ENCODE data around the gene SLC25A21.

The SLC25A21 gene

DNA sequence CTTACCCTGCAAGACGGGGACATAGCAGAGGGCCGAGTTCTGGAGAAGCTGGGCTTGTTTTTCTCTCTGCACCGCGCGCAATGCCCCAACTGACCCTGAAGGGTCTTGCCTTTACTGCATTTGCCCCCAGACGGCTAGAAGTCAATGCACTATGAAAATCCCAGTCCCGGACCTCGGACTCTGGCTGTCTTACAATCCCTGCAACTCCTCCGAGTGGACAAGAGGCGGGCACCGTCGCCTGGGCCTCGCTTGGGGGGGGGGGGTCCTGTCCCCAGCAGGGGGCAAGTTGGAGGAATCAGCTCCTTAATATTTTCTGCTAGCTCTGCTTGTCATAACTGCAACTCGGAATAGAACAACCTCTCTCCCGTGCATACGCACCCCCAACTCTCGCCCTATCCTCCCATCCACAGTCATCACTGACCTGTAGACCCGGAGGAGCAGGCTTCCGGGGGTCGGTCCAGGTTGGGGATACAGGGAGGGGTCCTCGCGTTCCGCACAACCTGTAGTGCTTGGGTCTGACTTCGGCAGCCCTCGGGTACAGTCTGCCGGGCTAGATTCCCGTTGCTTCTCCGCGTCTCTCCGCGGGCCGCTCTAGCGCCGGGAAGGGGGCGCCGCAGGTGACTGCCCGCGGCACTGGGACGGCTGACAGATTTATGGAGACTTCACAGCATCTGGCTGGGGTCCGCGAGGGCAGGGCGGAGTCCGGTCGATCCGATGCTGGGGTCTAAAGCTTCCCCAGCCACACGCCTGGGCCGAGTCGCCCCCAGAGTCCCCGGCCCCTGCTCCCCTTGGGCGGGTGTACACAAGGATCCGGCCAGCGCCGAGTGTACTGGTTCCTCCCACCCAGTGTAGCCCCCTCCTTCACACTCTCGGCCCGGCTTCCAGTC lies 514.0 kb downstream of the SLC25A21 start:
- no peak for DNase-seq

DNA sequence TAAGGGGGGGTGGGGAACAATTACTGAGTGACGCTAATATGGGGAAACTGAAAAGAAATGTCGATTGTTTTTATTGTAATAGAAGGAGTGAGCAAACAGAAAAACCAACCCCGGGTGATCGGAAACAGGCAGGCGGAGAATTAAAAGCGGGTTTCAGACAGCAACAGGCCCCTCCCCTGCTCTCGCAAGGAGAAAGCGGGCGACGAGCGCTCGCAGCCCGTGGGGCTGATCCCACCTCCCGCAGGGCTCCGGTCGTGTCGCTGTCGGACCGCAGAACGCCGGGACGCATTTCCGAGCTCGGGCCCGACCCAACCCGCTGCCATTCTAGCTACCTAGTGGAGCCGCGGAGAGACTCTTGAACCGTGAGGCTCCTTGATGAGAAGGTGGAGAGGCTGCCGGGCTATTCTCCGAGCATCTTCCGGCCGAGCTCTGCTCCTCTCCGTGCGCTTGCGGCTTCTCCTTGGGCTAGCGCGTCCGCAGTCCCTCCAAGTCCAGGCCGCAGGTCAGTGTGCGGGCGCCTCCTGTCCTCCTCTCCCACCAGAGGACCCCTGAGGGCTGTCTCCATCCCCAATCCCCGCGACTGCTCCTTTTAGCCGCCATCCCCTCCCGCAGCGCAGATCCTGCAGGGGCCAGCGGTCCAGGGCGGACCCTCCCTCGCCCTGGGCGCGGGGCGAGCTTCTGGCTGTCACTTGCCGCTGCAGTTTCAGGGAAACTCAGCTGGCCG lies 514.8 kb downstream of the SLC25A21 start:
- no peak for DNase-seq

DNA sequence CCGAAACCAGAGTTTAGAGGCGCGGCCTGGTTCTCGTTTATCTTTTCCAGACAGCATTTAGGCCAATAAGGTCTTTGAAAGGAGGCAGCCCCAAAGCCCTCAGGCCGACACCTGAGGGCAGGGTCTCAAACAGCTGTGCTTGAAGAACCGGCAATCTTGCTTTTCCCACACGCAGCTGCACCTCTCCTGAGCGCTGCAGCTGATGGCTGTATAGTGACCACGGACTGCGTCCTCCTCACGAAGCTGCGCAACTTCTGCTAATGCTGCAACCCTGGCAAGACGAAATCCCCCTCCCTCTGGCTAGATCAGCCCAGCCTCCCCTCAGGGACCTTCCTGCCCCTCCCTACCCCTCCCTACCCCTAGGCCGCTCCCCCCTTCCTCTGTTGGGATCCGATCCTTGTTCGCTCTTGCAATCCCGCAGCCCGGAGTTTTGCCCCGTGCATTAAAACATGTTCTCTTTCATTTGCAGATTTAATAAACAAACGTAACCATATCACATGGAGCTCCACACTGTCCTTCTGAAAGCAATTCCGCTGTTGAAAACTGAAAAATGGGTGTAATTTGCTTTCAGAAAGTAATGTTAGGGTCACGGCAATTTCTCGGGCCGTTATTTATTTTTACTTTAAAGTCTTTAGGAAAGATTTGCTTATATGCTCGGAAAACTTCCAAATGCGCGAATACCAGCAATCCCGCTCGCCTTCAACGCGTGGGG lies 515.6 kb downstream of the SLC25A21 start:
- DNase-seq, result no peak

DNA sequence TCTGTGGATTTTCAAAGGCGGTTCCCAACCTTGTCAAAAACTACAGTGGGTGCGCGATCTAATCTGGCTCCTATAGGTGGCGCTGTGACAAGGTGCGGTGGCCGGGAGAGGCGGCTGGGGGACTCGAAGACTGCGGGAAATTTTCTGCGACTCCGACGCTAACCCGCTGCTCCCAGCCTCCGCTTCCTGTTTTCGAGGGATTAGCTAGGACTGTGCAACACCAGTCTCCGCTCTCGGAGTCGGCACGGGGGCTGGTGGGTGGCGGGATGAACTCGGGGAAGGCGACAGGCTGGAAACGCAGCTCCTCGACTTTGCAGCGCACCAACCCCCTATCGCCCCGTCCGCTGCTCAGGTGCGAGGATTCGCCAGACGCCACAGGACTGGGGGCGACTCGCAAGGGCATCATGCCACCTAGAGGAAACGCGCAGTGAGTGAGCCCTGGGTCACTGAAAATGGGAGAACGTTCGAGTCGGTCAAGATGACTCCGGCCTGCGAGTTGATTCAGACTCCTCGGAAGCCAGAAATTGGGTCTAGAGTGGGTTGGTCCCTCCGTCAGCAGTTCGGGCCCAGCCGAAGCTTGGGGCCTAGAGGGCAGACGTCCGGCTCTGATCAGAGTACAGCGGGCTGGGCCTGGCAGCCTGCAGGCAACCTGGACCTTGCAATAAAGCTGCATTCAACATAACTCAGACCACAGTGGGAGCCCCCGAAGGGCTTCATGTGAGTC lies 516.3 kb downstream of the SLC25A21 start:
- no peak for DNase-seq

DNA sequence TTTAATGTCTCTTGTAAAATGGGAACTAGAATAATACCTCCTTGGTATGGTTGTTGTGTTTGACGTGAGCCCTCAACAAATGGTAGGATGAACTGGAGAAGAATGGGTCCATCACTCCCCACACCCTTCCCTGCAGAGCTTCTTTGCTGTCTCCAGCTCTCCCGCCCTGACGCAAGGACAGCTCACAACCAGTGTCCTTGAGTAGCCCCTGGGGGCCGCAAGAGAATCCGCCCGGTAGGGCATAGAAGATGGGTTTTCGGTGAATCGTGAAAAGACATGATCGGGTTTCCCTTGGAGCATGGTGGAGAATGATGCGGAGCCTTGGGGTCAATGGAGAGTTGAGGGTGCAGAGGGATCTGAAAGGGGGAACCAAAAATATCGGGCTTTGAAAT lies 516.8 kb downstream of the SLC25A21 start:
- no peak for DNase-seq

DNA sequence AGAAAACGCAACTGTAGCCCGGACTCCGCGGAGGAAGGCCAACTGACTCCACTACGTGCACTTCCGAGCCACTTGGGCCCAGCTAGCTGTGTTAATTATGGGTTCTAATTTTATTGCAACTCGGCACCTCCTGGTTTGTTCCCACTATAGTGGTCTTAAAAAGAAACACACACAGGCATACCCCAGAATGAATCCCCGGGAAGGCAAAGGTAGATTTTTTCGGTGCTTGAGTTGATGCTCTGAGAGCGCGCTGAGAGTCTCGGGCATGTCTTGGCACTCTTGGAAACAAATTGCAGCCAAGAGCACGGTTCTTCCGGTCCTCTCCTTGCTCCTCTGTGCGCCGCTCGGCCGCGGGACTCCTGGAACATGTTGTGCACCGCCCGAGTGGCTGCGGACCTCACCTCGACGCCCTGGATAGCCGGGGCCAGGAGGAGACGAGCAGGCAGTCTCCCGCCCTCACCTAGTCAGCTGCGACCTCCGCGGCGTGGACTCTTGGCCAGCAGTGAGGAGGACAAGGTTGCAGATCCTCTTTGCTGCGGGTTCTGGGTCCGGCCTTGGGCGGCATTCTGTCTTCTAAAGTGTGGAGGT lies 517.5 kb downstream of the SLC25A21 start:
- no peak for DNase-seq

DNA sequence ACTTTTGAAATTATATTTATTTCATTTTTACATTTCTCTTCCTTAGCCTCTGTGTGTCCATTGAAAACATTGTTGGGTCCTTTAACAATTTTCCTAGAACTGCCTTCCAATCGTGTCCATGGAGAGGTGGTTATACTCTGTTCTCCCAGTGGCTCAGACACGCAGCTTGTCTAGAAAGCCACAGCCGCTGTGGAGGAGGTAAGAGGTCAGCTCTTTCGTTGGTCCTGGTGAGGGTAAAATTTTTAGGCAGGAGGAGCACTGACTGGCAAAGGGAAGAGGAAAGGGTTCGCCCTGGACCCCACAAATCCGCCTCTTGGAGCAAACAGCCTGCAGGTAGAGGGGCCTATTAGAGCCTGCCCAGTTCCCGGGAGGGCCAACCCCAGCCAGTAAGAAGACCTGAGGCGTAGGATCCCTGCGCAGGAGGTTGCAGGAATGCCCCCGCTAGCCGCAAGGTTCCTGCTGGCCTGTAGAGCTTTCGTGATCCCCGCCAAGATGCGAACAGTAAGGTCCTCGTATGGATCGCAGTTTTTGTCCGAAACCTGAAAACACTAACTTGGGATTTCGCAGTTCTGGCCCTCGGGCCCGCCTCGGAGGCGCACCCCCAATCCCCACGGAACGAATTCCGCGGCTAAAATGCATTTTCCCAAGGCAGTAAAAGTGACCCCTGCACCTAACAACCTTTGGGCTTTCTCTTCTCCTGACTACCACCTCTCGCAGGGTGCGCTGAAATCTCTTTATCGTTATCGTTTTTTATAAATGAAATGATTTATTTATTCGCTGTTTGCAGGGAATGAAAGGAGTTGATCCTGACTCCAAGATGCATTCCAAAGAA lies 518.2 kb downstream of the SLC25A21 start:
- DNase-seq, result no peak

DNA sequence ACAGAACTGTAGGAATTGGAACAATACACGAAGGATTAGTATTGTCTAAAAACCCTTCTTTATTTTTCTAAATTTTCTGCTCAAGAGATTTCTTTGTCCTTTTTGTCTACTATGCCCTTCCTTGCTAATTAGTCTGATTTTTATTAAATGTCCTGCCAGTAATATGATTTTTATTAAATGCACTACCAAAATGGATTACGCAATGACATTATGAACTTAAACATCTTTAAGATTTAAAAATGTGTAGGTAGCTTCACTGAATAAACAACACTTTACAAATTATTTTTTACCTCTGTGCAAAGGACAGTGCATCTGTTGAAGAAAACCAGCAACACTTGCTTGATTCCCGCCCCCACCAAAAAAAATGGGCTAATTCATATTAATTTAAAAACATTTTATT lies 519.0 kb downstream of the SLC25A21 start:
- no peak for DNase-seq

DNA sequence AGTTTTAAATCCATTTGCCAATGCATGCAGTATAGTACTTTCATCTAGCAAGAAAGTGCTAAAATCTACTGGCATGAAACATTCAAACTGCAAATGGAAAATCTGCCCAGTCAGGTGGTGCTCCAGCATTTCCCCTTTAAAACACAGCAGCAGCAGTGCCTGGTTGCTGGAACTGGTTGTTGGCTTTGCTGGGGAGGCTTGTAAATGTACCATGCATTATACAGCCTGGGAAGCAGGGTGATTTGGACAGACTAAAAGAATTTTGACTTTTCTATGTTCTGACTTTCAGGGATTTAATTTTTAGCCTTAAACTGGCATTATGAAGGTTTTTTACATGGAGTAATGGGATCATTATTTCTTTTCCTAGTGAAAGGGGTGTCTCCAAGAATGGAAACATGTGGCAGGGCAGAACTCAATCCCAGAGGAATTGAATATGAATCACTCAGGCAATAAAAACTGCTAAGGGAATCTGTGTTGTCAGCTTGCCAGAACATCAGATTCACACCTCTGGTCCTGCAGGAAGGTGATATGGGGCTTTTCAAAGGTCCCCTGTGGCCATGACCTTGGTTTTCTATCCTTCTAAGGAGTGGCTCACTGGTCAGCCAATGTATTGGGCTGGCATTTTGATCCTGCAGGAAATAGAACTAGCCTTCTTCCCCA lies 519.7 kb downstream of the SLC25A21 start:
- no peak for DNase-seq

DNA sequence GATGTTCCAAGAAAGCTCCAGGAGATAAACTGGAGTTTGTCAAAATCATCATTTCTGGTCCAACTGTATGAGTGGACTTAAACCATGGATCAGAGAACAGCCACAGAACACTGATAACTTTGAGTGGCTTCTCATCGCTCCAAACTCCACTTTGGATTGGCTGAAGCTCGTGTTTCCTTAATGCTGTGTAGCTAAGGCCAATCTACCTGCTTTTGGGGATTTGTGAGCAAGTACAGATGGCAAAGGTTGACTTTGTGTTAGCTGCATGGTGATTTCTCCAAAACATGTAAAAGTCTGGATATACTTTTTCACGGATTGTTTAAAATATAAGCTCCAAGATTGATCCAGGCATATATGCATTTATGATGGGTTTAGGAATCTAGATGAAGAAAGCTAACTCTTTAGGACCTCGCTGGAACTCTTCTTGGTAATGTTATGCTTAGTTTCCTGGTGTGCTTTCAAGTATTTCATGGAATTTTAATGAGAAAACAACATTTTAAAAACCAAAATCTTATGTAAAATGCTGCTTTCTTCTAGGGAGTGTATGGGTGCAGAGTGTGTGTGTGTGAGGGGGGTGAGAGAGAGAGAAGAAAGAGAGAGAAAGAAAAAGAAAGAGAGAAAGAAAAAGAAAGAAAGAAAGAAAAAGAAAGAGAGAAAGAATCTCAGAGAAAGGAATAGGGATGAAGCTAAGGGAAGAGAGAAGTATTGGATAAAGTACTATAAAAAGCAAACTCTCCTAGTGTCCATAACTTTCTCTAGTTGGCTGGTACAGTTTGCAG lies 522.3 kb downstream of the SLC25A21 start:
- DNase-seq, result no peak

DNA sequence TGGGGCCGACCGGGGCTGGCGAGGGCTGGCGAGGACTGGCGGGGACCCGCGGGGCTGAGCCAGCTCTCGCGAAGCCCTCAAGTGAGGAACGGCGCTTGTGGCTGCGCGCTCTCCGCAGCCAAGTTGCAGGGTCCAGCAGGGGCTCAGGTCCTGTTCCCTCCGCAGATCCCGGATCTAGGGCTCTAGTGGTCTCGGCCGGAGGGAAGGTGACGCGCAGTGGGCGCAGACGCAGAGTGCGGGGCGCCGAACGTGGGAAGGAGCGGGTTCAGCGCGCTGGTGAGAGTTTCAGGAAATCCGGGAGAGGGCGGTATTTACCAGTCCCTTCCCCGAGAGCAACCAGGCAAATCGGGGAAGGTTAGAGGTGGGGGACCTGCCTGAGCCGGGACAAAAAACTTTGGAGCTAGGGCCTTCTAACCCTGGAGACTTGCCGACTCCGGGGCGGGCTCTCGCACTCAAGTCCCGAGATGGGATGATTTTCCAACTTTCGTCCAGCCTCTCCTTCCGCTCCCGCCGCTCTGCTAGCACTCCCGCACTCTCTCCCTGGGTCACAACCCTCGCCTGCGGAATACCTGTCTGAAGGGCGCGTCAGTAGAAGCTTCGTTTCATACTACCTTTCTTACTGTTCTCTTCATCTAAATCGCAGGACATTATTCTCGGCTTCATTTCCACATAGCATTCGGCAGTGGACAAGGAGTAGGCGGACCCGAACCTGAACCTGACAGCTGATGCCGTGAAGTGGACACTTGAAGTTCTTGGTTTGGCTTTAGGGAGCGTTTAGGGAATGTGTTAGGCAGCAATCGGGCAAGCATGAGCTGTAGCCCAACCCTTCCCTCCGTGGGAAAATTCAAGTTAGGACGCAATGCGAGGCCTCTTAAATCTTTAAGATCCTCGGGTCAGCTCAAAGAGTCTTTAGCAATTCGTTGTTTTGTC lies 524.3 kb downstream of the SLC25A21 start:
- peak; percentile 74 for DNase-seq

DNA sequence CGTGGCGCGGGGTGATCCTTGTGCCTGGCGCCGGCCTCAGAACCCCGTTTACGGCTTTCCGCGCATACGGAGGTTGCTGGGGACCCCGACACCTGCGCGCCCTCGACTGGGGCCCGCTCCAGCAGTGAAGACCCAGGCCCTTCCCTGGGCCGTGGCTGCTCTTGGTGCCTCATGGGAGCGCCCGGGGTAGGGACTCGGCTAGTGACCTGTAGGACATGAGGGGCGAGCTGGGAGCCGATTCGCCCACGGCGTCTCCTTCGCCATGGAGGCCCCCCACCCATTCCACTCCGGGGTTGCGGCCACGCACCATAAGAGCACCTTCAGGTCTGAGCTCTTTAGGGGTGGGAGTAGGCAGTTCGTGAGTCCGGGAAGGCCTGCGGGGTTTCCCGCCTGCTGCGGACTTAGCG lies 525.0 kb downstream of the SLC25A21 start:
- no peak for DNase-seq

DNA sequence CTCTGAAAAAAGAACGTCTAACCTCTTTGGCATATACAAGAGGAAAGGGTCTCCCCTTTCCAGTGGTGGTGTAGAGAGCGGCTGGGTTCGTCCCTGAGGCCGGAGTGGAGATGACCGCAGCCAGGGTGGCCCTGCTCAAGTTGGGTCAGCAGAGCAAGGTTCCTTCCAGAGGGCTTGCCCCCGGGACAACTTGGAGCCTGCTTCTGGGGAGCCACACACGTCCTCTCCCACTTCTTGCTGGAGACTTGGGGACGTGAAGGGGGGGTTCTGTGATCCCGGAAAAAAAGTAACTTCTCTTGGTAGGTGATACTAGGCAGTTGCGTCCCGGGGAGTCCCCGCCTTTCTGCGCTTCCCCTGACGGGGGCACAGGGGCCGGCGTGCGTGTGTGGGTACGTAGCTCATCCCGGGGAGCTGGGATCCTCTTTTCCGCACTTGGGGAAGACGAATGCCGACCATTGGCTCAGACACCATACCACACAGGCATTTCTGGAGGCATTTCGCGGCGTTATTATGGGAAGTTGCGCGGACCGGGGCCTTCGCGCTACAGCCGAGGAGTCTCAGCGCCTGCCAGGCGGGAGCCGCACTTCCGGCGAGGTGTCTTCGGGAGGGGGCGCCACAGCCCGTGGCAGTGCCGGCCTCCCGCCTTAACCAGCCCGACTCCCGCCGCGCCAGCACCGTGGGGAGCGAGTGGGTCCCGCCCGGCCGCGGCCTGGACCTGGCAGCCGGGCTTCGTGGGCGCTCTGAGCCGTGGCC lies 525.6 kb downstream of the SLC25A21 start:
- no peak for DNase-seq

DNA sequence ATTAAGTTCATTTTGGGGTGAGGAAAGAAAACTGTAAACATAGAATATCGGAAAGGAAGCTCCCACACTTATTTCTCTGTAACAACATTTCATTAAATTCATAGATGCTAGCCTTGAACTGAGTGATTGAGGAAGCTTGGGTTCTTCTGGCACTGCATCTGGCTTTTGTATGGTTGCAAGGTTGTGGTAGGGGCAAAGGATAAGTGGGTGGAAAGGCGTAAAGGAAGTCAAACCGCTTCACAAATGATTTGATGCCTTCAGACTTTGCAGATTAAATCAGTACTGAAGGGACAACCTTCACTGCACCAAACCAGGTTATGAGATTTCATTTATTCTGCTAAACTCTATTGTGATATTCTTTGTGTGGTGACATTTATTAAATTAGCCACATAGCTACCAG lies 538.8 kb downstream of the SLC25A21 start:
- no peak for DNase-seq

All from NCI-H1105 (cell line).